ENCODE results near the gene VWDE.

Gene VWDE

GRCh38 chr7:12434012-12434642 lies 30.5 kb upstream of the VWDE start:
- Histone ChIP-seq H3K79me2 (ENCODE audit: low read length) (no peaks in the 10 kb centered on the region), H3K4me1 (ENCODE audit: low read length) (no peaks in the 10 kb centered on the region), H3K9ac (ENCODE audit: low read length) (no peak overlapping the region), H3K27ac (ENCODE audit: low read length) (no peak overlapping the region), H3K4me2 (ENCODE audit: low read depth, low read length) (no peak overlapping the region), H2AFZ (ENCODE audit: low read length) (no peak overlapping the region), H4K20me1 (ENCODE audit: insufficient read depth, low read length) (no peaks in the 10 kb centered on the region), H3K9me3 (replicated peaks; ENCODE audit: insufficient read depth, low read length) (no peaks in the 10 kb centered on the region), H3K9me2 (replicated peaks; ENCODE audit: insufficient read depth, low read length) (no peaks in the 10 kb centered on the region), H3K27me3 (replicated peaks; ENCODE audit: insufficient read depth, low read length) (no peaks in the 10 kb centered on the region), H3F3A (ENCODE audit: insufficient read depth, low read length) (no peaks in the 10 kb centered on the region), H3K36me3 (replicated peaks; ENCODE audit: insufficient read depth, low read length) (no peaks in the 10 kb centered on the region), H3K4me3 (ENCODE audit: low read length) (no peak overlapping the region)
- TF ChIP-seq EZH2 (optimal IDR thresholded peaks at IDR 0.05; ENCODE audit: low read depth, low read length) (no peak), CTCF (IDR thresholded peaks at IDR 0.05; ENCODE audit: low read length) (peak; percentile 63)
- peak; percentile 31 for DNase-seq

- no peaks in the 10 kb centered on the region for H4K20me1 ChIP-seq (ENCODE audit: insufficient read depth, low read length)
- no peaks in the 10 kb centered on the region for H3K27me3 ChIP-seq (replicated peaks; ENCODE audit: insufficient read depth, low read length)
- H3F3A ChIP-seq (ENCODE audit: insufficient read depth, low read length) = no peaks in the 10 kb centered on the region
- no peak overlapping the region for H3K27ac ChIP-seq (ENCODE audit: low read length)
- no peaks in the 10 kb centered on the region for H3K4me1 ChIP-seq (ENCODE audit: low read length)
- H3K79me2 ChIP-seq (ENCODE audit: low read length) = no peaks in the 10 kb centered on the region
- H3K9me2 ChIP-seq (replicated peaks; ENCODE audit: insufficient read depth, low read length) = no peaks in the 10 kb centered on the region
- TF ChIP-seq EZH2phosphoT487 (IDR thresholded peaks at IDR 0.05; ENCODE audit: low read length) = no peak
- no peak for TF ChIP-seq CTCF (IDR thresholded peaks at IDR 0.05; ENCODE audit: low read length)
- TF ChIP-seq EZH2 (optimal IDR thresholded peaks at IDR 0.05; ENCODE audit: low read depth, low read length) = no peak
- no peak overlapping the region for H3K4me2 ChIP-seq (ENCODE audit: low read depth, low read length)
- no peak overlapping the region for H2AFZ ChIP-seq (ENCODE audit: low read length)
- no peaks in the 10 kb centered on the region for H3K36me3 ChIP-seq (replicated peaks; ENCODE audit: insufficient read depth, low read length)
- no peak overlapping the region for H3K9ac ChIP-seq (ENCODE audit: low read length)
- no peak for DNase-seq
- H3K9me3 ChIP-seq (replicated peaks; ENCODE audit: insufficient read depth, low read length) = no peaks in the 10 kb centered on the region
- H3K4me3 ChIP-seq (ENCODE audit: low read length) = no peak overlapping the region
Observed at GRCh38 chr7:12431886-12432556, 28.4 kb upstream of the VWDE start.

- Histone ChIP-seq H3K9me2 (replicated peaks; ENCODE audit: insufficient read depth, low read length) (no peaks in the 10 kb centered on the region), H4K20me1 (ENCODE audit: insufficient read depth, low read length) (no peaks in the 10 kb centered on the region), H3K9me3 (replicated peaks; ENCODE audit: insufficient read depth, low read length) (no peaks in the 10 kb centered on the region), H3K4me3 (ENCODE audit: low read length) (no peak overlapping the region), H3F3A (ENCODE audit: insufficient read depth, low read length) (no peaks in the 10 kb centered on the region), H3K9ac (ENCODE audit: low read length) (no peak overlapping the region), H3K27ac (ENCODE audit: low read length) (no peak overlapping the region), H3K79me2 (ENCODE audit: low read length) (no peaks in the 10 kb centered on the region), H3K4me1 (ENCODE audit: low read length) (no peaks in the 10 kb centered on the region), H3K36me3 (replicated peaks; ENCODE audit: insufficient read depth, low read length) (no peaks in the 10 kb centered on the region), H3K4me2 (ENCODE audit: low read depth, low read length) (no peak overlapping the region), H3K27me3 (replicated peaks; ENCODE audit: insufficient read depth, low read length) (no peaks in the 10 kb centered on the region), H2AFZ (ENCODE audit: low read length) (no peak overlapping the region)
- no peak for DNase-seq
- TF ChIP-seq EZH2phosphoT487 (IDR thresholded peaks at IDR 0.05; ENCODE audit: low read length) (no peak), CTCF (IDR thresholded peaks at IDR 0.05; ENCODE audit: low read length) (no peak), EZH2 (optimal IDR thresholded peaks at IDR 0.05; ENCODE audit: low read depth, low read length) (no peak)
Observed at GRCh38 chr7:12425311-12425710, 21.6 kb upstream of the VWDE start.
